K562 (cell line): ENCODE data around the gene COL8A2. TPM values are rescaled to one million over a fixed set of nuclear protein-coding genes. Genes with fewer than 3 reads are reported as not detected.

ENCODE experiments used
- ARID3A ChIP-seq: IDR thresholded peaks from 2 replicates; pipeline ENCODE4 v1.6.1; 2012; ENCODE audit warnings: low read depth, low read length, improper control_type of control experiment, borderline replicate concordance
- ARID4B ChIP-seq: sonication (generic); formaldehyde crosslinking; IDR thresholded peaks from 2 replicates; pipeline ENCODE4 v1.8.0; 2022; ENCODE audit warnings: mild to moderate bottlenecking, missing genetic modification reagents
- MGA ChIP-seq: fragments of 450-650 bp; IDR thresholded peaks from 2 replicates; pipeline ENCODE4 v1.6.1; 2016; ENCODE audit warnings: mild to moderate bottlenecking, moderate library complexity
- TAF15 ChIP-seq: fragments of 200-400 bp; formaldehyde crosslinking; IDR thresholded peaks from 2 replicates; pipeline ENCODE4 v1.6.1; 2017; ENCODE audit warnings: mild to moderate bottlenecking, low read depth, low read length, moderate library complexity
- ZKSCAN1 ChIP-seq: fragments of 150-350 bp; IDR thresholded peaks from 2 replicates; pipeline ENCODE4 v1.6.1; 2016; ENCODE audit warnings: low read depth, low read length
- polyA plus RNA-seq, 8 experiments: library from polyadenylated mRNA; depleted of rRNA in 4 of 8; stranded (reverse) in 5 of 8; unstranded in 3 of 8; fragments of >200 nt; fragmentation: Nextera tagmentation in 2 of 8; fragmentation: Illumina TruSeq in 1 of 8; extraction: Ambion mirVana in 2 of 8; extraction: Trizol in 1 of 8; gene quantifications; 2 replicates each; pipeline versions ENCODE4 v1.2.1 to v1.2.3, GENCODE V29; 2011 to 2014; ENCODE audit warnings: inconsistent platforms in 1 of 8, missing spikeins in 1 of 8
- total RNA-seq, 7 experiments: library from RNA; depleted of rRNA in 6 of 7; stranded (reverse); fragments of >200 nt in 6 of 7; fragmentation: Illumina TruSeq in 2 of 7; extraction: Trizol in 2 of 7; gene quantifications; 2 replicates each; pipeline versions ENCODE4 v1.2.1 to v1.2.3, GENCODE V29; 2011 to 2021; ENCODE audit warnings: low replicate concordance in 1 of 7

The COL8A2 gene
- total and polyA plus RNA-seq, 9 of the 15 experiments (the other 6 are each of a cell fraction or from before 2014, with no cell fraction given), result 0.03 to 0.14 (median 0.04) TPM; not detected in 5

DNA sequence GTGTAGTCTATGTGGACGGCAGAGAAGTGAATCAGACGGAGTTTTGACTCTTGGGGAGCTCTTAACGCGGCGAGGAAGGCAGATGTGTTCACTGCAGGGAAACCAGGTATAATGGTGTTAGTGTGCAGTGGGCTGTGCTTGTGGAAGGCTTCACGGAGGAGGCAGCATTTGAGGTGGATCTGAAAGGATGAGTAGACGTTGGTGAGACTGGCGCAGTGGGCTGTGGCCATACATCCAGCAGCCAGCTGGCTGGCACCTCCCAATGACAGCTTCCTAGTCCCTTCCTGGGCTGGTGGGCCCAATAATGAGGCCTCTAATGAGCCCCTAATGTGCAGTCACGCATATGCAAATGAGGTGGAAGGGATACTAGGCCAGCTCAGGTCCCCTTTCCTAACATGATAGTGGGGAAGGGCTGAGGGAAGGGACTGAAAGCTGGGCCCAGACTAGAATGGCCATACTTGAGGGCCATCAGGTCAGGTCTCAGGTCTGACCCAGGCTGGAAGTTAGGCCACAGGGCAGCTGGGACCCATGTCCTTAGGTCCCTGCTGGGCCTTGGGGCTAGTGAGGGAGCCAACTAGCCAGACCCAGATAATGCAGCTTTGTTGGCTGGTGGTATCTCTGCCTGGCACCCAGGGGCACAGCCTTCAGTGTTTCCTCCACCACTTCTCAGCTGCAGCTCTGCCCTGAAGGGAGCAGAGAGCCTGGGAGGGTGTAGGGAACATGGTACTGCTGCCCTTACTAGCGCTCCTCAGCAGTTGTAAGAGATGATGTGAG is 34.8 kb upstream of the COL8A2 start (continued):
- TF ChIP-seq ARID3A (no peak), TAF15 (no peak), ARID4B (CRISPR knock-in tag) (no peak), MGA (no peak), ZKSCAN1 (no peak)
- TF ChIP-seq, all 486 proteins: peak for 4
